Breast epithelium (tissue), 3 donors: Measurements from ENCODE around the gene RAET1G.

Source experiments
- POLR2A ChIP-seq: fragments of 450-650 bp; IDR thresholded peaks from one replicate; pipeline ENCODE4 v1.6.1; 2016; ENCODE audit warnings: antibody characterized with exemption, mild to moderate bottlenecking, moderate library complexity
- TF ChIP-seq, protein P1 (sequence below), 3 donors: fragments of 450-650 bp; IDR thresholded peaks; one replicate each; pipeline ENCODE4 v1.5.1; 2016 to 2017; ENCODE audit warnings: antibody characterized with exemption in 3 of 3, mild to moderate bottlenecking in 3 of 3, moderate library complexity in 3 of 3

DNA sequence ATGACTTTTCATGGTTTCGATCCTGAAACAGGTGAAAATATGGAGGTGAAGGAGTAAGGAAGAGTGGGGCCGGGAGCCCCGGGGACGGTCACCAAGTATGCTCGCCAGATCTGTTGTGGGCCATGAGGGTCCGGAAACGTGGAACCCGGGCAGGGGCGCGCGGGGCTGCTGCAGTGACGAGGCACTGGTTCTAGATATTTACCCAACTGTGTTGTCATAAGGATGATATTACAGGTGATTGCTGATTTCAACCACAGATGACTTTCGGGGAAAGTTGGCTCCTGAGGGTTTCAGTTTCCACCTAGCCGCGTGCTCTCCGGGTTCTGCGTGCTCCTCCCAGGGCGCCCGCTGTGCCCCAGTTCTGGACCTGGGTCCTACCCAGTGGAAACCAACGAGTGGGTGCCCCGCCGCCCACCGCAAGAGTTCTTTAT lies 12.2 kb downstream of the RAET1G start:
- TF ChIP-seq, protein P1, sequence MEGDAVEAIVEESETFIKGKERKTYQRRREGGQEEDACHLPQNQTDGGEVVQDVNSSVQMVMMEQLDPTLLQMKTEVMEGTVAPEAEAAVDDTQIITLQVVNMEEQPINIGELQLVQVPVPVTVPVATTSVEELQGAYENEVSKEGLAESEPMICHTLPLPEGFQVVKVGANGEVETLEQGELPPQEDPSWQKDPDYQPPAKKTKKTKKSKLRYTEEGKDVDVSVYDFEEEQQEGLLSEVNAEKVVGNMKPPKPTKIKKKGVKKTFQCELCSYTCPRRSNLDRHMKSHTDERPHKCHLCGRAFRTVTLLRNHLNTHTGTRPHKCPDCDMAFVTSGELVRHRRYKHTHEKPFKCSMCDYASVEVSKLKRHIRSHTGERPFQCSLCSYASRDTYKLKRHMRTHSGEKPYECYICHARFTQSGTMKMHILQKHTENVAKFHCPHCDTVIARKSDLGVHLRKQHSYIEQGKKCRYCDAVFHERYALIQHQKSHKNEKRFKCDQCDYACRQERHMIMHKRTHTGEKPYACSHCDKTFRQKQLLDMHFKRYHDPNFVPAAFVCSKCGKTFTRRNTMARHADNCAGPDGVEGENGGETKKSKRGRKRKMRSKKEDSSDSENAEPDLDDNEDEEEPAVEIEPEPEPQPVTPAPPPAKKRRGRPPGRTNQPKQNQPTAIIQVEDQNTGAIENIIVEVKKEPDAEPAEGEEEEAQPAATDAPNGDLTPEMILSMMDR (IDR thresholded peaks at IDR 0.05), result no peak
- no peak for TF ChIP-seq POLR2A
